ENCODE measurements around the gene C2orf72. TPM values are rescaled to one million over a fixed set of nuclear protein-coding genes. Genes with fewer than 3 reads are reported as not detected.

Gene C2orf72
- total RNA-seq, 1 experiment from 2014 or later: 3.2 TPM

DNA sequence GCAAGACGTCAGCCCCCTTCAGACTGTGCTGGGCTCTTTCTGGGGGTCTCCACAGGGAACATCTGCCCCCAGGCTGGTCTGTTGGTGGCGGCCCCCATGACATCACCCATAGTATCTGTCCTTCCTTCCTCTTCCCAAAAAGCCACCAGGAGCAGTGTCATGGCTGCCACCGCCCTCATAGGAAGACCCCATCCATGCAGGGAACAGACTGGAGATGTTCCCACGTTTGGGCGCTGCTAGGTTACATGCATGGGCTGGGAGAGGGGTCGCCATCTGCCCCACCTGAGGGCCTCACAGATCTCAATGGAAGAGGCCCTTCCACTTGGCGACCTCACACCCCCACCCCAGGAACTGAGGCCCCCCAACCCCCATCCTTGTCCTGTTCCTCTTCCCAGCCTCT, 36.3 kb upstream of the C2orf72 start:
- CTCF ChIA-PET: no interaction called here
- H3K4me3 ChIP-seq (ENCODE audit: low read depth in 2 of 2, low read length in 2 of 2): no peak overlapping the region
- no peaks in the 10 kb centered on the region for H3K36me3 ChIP-seq (ENCODE audit: control insufficient read depth, insufficient read depth, low read length)
- H3K27ac ChIP-seq (ENCODE audit: low read length): no peak overlapping the region
- DNase-seq (ENCODE audit: low read depth, low spot score) (no peak), ATAC-seq (no peak)
- TF ChIP-seq POLR2AphosphoS5 (IDR thresholded peaks at IDR 0.05; ENCODE audit: low read depth, low read length) (no peak), TCF7L2 (IDR thresholded peaks at IDR 0.05; ENCODE audit: low read depth, low read length) (no peak), SIN3A (IDR thresholded peaks at IDR 0.05; ENCODE audit: borderline replicate concordance, insufficient read depth, low read depth, low read length) (no peak)
- TF ChIP-seq, protein P1, sequence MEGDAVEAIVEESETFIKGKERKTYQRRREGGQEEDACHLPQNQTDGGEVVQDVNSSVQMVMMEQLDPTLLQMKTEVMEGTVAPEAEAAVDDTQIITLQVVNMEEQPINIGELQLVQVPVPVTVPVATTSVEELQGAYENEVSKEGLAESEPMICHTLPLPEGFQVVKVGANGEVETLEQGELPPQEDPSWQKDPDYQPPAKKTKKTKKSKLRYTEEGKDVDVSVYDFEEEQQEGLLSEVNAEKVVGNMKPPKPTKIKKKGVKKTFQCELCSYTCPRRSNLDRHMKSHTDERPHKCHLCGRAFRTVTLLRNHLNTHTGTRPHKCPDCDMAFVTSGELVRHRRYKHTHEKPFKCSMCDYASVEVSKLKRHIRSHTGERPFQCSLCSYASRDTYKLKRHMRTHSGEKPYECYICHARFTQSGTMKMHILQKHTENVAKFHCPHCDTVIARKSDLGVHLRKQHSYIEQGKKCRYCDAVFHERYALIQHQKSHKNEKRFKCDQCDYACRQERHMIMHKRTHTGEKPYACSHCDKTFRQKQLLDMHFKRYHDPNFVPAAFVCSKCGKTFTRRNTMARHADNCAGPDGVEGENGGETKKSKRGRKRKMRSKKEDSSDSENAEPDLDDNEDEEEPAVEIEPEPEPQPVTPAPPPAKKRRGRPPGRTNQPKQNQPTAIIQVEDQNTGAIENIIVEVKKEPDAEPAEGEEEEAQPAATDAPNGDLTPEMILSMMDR (IDR thresholded peaks at IDR 0.05): no peak
- TF ChIP-seq, protein P2, sequence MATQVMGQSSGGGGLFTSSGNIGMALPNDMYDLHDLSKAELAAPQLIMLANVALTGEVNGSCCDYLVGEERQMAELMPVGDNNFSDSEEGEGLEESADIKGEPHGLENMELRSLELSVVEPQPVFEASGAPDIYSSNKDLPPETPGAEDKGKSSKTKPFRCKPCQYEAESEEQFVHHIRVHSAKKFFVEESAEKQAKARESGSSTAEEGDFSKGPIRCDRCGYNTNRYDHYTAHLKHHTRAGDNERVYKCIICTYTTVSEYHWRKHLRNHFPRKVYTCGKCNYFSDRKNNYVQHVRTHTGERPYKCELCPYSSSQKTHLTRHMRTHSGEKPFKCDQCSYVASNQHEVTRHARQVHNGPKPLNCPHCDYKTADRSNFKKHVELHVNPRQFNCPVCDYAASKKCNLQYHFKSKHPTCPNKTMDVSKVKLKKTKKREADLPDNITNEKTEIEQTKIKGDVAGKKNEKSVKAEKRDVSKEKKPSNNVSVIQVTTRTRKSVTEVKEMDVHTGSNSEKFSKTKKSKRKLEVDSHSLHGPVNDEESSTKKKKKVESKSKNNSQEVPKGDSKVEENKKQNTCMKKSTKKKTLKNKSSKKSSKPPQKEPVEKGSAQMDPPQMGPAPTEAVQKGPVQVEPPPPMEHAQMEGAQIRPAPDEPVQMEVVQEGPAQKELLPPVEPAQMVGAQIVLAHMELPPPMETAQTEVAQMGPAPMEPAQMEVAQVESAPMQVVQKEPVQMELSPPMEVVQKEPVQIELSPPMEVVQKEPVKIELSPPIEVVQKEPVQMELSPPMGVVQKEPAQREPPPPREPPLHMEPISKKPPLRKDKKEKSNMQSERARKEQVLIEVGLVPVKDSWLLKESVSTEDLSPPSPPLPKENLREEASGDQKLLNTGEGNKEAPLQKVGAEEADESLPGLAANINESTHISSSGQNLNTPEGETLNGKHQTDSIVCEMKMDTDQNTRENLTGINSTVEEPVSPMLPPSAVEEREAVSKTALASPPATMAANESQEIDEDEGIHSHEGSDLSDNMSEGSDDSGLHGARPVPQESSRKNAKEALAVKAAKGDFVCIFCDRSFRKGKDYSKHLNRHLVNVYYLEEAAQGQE (IDR thresholded peaks at IDR 0.05; ENCODE audit: insufficient read depth in 1 of 2, low read depth in 2 of 2, low read length in 1 of 2): no peak
- intact Hi-C loops (cut with micrococcal nuclease; ENCODE audit: unreplicated experiment) (no loop called here), in situ Hi-C loops (cut with HindIII; ENCODE audit: low pct_unique_long_range_greater_than_20kb, low sequenced_read_pairs) (no loop called here)
- POLR2A ChIA-PET: no interaction called here
- no peaks in the 10 kb centered on the region for H3K4me1 ChIP-seq (ENCODE audit: control insufficient read depth, insufficient read depth, low read length)
- H3K27me3 ChIP-seq (ENCODE audit: control insufficient read depth, insufficient read depth, low read length): peaks cover 9% of the 10 kb centered on the region
- H3K9me3 ChIP-seq (ENCODE audit: control insufficient read depth, insufficient read depth, low read depth, low read length): no peaks in the 10 kb centered on the region
- BruUV-seq (replicated peaks): no TSS peak

DNA sequence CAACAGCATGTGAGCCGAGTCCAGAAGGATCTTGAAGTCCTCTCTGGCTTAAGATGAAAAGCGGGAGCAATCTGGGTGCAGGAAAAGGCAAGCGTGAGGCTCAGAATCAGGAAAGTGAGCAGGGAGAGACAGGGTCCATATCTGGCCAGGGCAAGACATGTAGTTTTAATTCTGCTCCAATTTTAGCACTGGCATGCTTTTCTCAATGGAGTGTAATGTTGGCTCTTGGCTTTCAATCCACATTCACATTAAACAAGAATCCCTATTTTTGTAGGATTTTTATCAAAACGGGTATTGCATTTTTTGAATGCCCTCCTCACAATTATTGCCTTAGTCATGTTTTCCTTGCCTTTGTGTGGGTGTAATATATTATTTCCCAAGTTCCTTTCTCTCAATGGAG, 35.4 kb upstream of the C2orf72 start:
- POLR2A ChIA-PET: no interaction called here
- no peak for ATAC-seq
- CTCF ChIA-PET: no interaction called here

More for the DNA sequence above, 35.4 kb upstream of the C2orf72 start:
- no peaks in the 10 kb centered on the region for H3K4me1 ChIP-seq (ENCODE audit: control insufficient read depth, insufficient read depth, low read length)
- no peak for TF ChIP-seq POLR2AphosphoS5 (IDR thresholded peaks at IDR 0.05; ENCODE audit: low read depth, low read length)
- TF ChIP-seq, protein P2 (IDR thresholded peaks at IDR 0.05; ENCODE audit: insufficient read depth in 1 of 2, low read depth in 2 of 2, low read length in 1 of 2): no peak
- TF ChIP-seq, protein P1 (IDR thresholded peaks at IDR 0.05): no peak
- TF ChIP-seq SIN3A (IDR thresholded peaks at IDR 0.05; ENCODE audit: borderline replicate concordance, insufficient read depth, low read depth, low read length): no peak
- TF ChIP-seq TCF7L2 (IDR thresholded peaks at IDR 0.05; ENCODE audit: low read depth, low read length): no peak
- intact Hi-C loops (cut with micrococcal nuclease; ENCODE audit: unreplicated experiment) (no loop called here), in situ Hi-C loops (cut with HindIII; ENCODE audit: low pct_unique_long_range_greater_than_20kb, low sequenced_read_pairs) (no loop called here)
- no peak overlapping the region for H3K27ac ChIP-seq (ENCODE audit: low read length)
- BruUV-seq (replicated peaks): no TSS peak
- no peaks in the 10 kb centered on the region for H3K36me3 ChIP-seq (ENCODE audit: control insufficient read depth, insufficient read depth, low read length)
- no peak overlapping the region for H3K4me3 ChIP-seq (ENCODE audit: low read depth in 2 of 2, low read length in 2 of 2)
- peaks cover 9% of the 10 kb centered on the region for H3K27me3 ChIP-seq (ENCODE audit: control insufficient read depth, insufficient read depth, low read length)
- DNase-seq (ENCODE audit: low read depth, low spot score): no peak
- H3K9me3 ChIP-seq (ENCODE audit: control insufficient read depth, insufficient read depth, low read depth, low read length): no peaks in the 10 kb centered on the region

All from Panc1 (cell line).